ENCODE data around the gene BBS9.

GRCh38 chr7:33632322-33632721, 503.0 kb downstream of the BBS9 start:
- no peak for TF ChIP-seq CTCF (IDR thresholded peaks at IDR 0.05; ENCODE audit: low read depth, low read length, missing input control)
- TF ChIP-seq ATF3 (IDR thresholded peaks at IDR 0.05): no peak
- no peak for TF ChIP-seq REST (IDR thresholded peaks at IDR 0.05)
- no peak for TF ChIP-seq JUND (IDR thresholded peaks at IDR 0.05)
- TF ChIP-seq RAD21 (IDR thresholded peaks at IDR 0.05): no peak
- no peak for TF ChIP-seq ZBTB33 (IDR thresholded peaks at IDR 0.05)
- no peak for TF ChIP-seq MAX (IDR thresholded peaks at IDR 0.05)
